Endothelial cell of umbilical vein (primary cell): ENCODE measurements around the gene ATP6V0E2.

Source experiments
- EZH2 ChIP-seq: IDR thresholded peaks from 2 replicates; pipeline ENCODE4 v1.6.1; 2012; ENCODE audit warnings: borderline replicate concordance, low read depth, mild to moderate bottlenecking, moderate library complexity, low read length, inconsistent platforms; ENCODE audit not compliant: severe bottlenecking
- FOS ChIP-seq: IDR thresholded peaks from 2 replicates; pipeline ENCODE4 v1.6.1; 2011; ENCODE audit warnings: mild to moderate bottlenecking, low read length, moderate library complexity, borderline replicate concordance; ENCODE audit not compliant: insufficient read depth
- MAX ChIP-seq: IDR thresholded peaks from 2 replicates; pipeline ENCODE4 v1.6.1; 2011; ENCODE audit not compliant: insufficient read depth, insufficient read length
- MYC ChIP-seq: IDR thresholded peaks from one replicate; pipeline ENCODE4 v1.6.1; 2011; ENCODE audit warnings: mild to moderate bottlenecking, low read depth, low read length
- POLR2A ChIP-seq: IDR thresholded peaks from 2 replicates; pipeline ENCODE4 v1.6.1; 2012; ENCODE audit warnings: low read depth, mild to moderate bottlenecking, control low read depth, low read length
- POLR2AphosphoS5 ChIP-seq: IDR thresholded peaks from 2 replicates; pipeline ENCODE4 v1.6.1; 2012; ENCODE audit warnings: low read depth, mild to moderate bottlenecking, control low read depth, low read length, moderate library complexity; ENCODE audit not compliant: insufficient read depth
- TF ChIP-seq, protein P1 (sequence below), 2 donors: IDR thresholded peaks; 1 replicate in 1 of 2; 2 replicates in 1 of 2; pipeline ENCODE4 v1.5.1; 2011; ENCODE audit warnings: low read length in 2 of 2, mild to moderate bottlenecking in 2 of 2, moderate library complexity in 2 of 2, control low read depth in 1 of 2, inconsistent platforms in 1 of 2, low read depth in 1 of 2; ENCODE audit not compliant: insufficient read depth in 1 of 2; ENCODE audit errors: extremely low read depth in 1 of 2

- TF ChIP-seq, protein P1, sequence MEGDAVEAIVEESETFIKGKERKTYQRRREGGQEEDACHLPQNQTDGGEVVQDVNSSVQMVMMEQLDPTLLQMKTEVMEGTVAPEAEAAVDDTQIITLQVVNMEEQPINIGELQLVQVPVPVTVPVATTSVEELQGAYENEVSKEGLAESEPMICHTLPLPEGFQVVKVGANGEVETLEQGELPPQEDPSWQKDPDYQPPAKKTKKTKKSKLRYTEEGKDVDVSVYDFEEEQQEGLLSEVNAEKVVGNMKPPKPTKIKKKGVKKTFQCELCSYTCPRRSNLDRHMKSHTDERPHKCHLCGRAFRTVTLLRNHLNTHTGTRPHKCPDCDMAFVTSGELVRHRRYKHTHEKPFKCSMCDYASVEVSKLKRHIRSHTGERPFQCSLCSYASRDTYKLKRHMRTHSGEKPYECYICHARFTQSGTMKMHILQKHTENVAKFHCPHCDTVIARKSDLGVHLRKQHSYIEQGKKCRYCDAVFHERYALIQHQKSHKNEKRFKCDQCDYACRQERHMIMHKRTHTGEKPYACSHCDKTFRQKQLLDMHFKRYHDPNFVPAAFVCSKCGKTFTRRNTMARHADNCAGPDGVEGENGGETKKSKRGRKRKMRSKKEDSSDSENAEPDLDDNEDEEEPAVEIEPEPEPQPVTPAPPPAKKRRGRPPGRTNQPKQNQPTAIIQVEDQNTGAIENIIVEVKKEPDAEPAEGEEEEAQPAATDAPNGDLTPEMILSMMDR (IDR thresholded peaks at IDR 0.05; ENCODE audit: extremely low read depth in 1 of 2, insufficient read depth in 1 of 2, low read depth in 1 of 2, low read length in 2 of 2), result no peak
- TF ChIP-seq POLR2A (no peak), POLR2AphosphoS5 (no peak), MAX (no peak), FOS (no peak), EZH2 (no peak), MYC (no peak)
Measured at GRCh38 chr7:149825567-149826343, 48.0 kb upstream of the ATP6V0E2 start.
